ENCODE data around the gene CLIC3. TPM values are rescaled to one million over a fixed set of nuclear protein-coding genes. Genes with fewer than 3 reads are reported as not detected.

The CLIC3 gene
- total and polyA plus RNA-seq, 5 donors from 2014 or later: 0.38 to 4.5 (median 2.2) TPM

DNA sequence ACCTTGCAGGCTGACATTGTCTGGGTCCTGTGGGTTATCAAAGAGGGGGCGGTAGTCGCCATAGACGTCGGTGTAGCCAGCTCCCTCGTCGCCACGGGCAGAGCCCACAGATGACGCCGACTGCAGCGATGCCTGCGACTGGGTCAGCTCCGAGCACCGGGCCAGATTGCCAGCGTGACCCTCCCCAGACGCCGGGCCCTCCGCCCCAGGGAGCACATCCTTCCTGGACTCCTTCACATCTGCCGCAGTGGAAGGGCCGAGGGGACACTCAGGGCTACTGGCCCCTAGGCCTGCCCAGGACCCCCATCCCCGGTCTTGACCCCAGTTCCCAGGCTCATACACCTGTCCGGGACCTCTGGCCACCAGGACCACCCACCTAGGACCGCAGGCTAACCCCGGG, 17.8 kb upstream of the CLIC3 start:
- ATAC-seq (ENCODE audit: low read depth in 2 of 2): no peak
- H3K36me3 Mint-ChIP-seq: peaks cover 4% of the 10 kb centered on the region

DNA sequence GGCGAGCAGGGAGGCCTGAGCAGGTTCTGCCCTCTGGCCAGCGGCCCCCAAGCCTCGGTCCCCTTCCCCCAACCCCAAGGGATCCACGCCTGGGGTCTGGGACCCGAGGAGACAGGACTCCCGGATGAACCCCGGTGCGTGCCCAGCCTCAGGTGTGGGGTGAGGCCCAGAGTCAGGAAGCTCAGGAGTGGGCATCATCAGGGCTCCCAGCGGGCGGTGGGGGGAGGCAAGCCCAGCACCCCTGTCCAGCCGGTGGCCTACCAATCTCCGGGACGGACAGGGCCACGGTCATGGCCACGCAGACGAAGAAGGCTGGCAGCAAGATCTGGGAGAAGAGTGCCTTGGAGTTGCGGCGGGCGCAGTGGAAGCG, 17.2 kb upstream of the CLIC3 start:
- DNase-seq (no peak), ATAC-seq (ENCODE audit: low read depth in 2 of 2) (no peak)
- no peaks in the 10 kb centered on the region for H3K4me1 ChIP-seq (ENCODE audit: control insufficient read depth, insufficient read depth, low read length, poor library complexity, severe bottlenecking)
- Mint-ChIP-seq H3K9me3 (peaks cover 0 to 2% (median 0%) of the 10 kb centered on the region in 7 donors), H3K4me3 (no peak overlapping the region), H3K4me1 (peaks cover 0 to under 1% (median 0%) of the 10 kb centered on the region in 4 donors), H3K27ac (no peak overlapping the region), H3K36me3 (peaks cover 4% of the 10 kb centered on the region), H3K27me3 (no peaks in the 10 kb centered on the region)
- no peaks in the 10 kb centered on the region for H3K27me3 ChIP-seq (ENCODE audit: control insufficient read depth, insufficient read depth, low read length)
- H3K27ac ChIP-seq (ENCODE audit: insufficient read depth, low read length, poor library complexity, severe bottlenecking): no peak overlapping the region
- no peaks in the 10 kb centered on the region for H3K9me3 ChIP-seq (ENCODE audit: control insufficient read depth in 2 of 2, low read length in 2 of 2)
- H3K36me3 ChIP-seq (ENCODE audit: control insufficient read depth, insufficient read depth, low read length): peaks cover 11% of the 10 kb centered on the region
- no peak overlapping the region for H3K4me3 ChIP-seq (ENCODE audit: low read depth, low read length)

More for the DNA sequence above, 17.8 kb upstream of the CLIC3 start:
- Histone ChIP-seq H3K9me3 (ENCODE audit: control insufficient read depth in 2 of 2, low read length in 2 of 2) (no peaks in the 10 kb centered on the region), H3K4me1 (ENCODE audit: control insufficient read depth, insufficient read depth, low read length, poor library complexity, severe bottlenecking) (no peaks in the 10 kb centered on the region), H3K36me3 (ENCODE audit: control insufficient read depth, insufficient read depth, low read length) (peaks cover 11% of the 10 kb centered on the region), H3K27ac (ENCODE audit: insufficient read depth, low read length, poor library complexity, severe bottlenecking) (no peak overlapping the region), H3K4me3 (ENCODE audit: low read depth, low read length) (no peak overlapping the region), H3K27me3 (ENCODE audit: control insufficient read depth, insufficient read depth, low read length) (no peaks in the 10 kb centered on the region)
- Mint-ChIP-seq H3K9me3 (peaks cover 0 to 2% (median 0%) of the 10 kb centered on the region in 7 donors), H3K27me3 (no peaks in the 10 kb centered on the region), H3K4me3 (no peak overlapping the region), H3K4me1 (peaks cover 0 to 2% (median 0%) of the 10 kb centered on the region in 4 donors), H3K27ac (no peak overlapping the region)
- no peak for DNase-seq

GRCh38 chr9:137012694-137013570, 16.6 kb upstream of the CLIC3 start:
- H3K4me1 Mint-ChIP-seq: no peaks in the 10 kb centered on the region
- peaks cover 0 to 2% (median 0%) of the 10 kb centered on the region in 7 donors for H3K9me3 Mint-ChIP-seq
- no peaks in the 10 kb centered on the region for H3K4me1 ChIP-seq (ENCODE audit: control insufficient read depth, insufficient read depth, low read length, poor library complexity, severe bottlenecking)
- no peak overlapping the region for H3K4me3 ChIP-seq (ENCODE audit: low read depth, low read length)
- no peak overlapping the region for H3K27ac ChIP-seq (ENCODE audit: insufficient read depth, low read length, poor library complexity, severe bottlenecking)
- H3K27me3 Mint-ChIP-seq: no peaks in the 10 kb centered on the region
- no peak for DNase-seq
- H3K4me3 Mint-ChIP-seq: no peak overlapping the region
- H3K36me3 ChIP-seq (ENCODE audit: control insufficient read depth, insufficient read depth, low read length): peaks cover 11% of the 10 kb centered on the region
- ATAC-seq (ENCODE audit: low read depth in 2 of 2): no peak
- H3K36me3 Mint-ChIP-seq: peaks cover 4% of the 10 kb centered on the region
- H3K27me3 ChIP-seq (ENCODE audit: control insufficient read depth, insufficient read depth, low read length): no peaks in the 10 kb centered on the region
- no peaks in the 10 kb centered on the region for H3K9me3 ChIP-seq (ENCODE audit: control insufficient read depth in 2 of 2, low read length in 2 of 2)
- H3K27ac Mint-ChIP-seq: no peak overlapping the region

DNA sequence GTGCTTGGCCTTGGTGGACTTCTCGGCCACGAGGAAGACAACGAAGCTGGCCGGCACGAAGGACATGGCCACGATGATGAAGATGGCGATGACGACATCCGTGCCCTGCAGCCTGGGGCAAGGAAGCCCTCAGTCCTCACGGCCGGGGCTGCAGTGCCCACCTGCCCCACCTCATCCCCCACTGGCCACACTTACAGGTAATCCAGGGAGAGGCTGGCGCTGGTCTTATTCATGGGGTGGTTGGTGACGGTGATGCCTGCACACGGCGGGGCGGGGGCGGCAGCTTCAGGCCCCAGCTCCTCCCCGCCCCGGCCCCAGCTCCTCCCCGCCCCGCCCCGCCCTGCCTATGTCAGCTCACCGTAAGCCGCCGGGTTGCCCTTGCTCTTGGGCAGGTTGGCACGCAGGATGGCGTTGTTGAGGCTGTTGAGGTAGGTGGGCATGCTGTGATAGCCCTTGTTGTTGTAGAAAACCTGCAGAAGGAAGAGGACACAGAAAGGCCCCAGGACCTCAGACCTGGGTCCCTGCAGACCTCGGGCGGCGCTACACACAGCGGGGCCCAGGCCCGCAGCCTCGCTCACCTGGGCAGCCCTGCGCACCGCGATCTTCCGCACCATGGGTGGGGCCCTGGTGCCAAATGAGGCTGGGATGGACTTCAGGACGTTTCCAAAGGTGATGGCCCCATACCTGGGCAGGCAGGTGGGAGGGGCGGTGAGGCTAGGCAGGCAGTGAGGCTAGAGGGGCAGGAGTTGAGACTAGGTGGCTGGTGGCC, 15.7 kb upstream of the CLIC3 start:
- Mint-ChIP-seq H3K27me3 (no peaks in the 10 kb centered on the region), H3K36me3 (peaks cover 4% of the 10 kb centered on the region), H3K4me3 (no peak overlapping the region), H3K4me1 (no peaks in the 10 kb centered on the region), H3K27ac (no peak overlapping the region), H3K9me3 (peaks cover 0 to 2% (median 0%) of the 10 kb centered on the region in 7 donors)
- Histone ChIP-seq H3K27ac (ENCODE audit: insufficient read depth, low read length, poor library complexity, severe bottlenecking) (no peak overlapping the region), H3K4me3 (ENCODE audit: low read depth, low read length) (no peak overlapping the region), H3K9me3 (ENCODE audit: control insufficient read depth in 2 of 2, low read length in 2 of 2) (no peaks in the 10 kb centered on the region), H3K4me1 (ENCODE audit: control insufficient read depth, insufficient read depth, low read length, poor library complexity, severe bottlenecking) (no peaks in the 10 kb centered on the region), H3K27me3 (ENCODE audit: control insufficient read depth, insufficient read depth, low read length) (no peaks in the 10 kb centered on the region), H3K36me3 (ENCODE audit: control insufficient read depth, insufficient read depth, low read length) (peaks cover 11% of the 10 kb centered on the region)
- DNase-seq: no peak
- ATAC-seq (ENCODE audit: low read depth in 2 of 2): no peak

DNA sequence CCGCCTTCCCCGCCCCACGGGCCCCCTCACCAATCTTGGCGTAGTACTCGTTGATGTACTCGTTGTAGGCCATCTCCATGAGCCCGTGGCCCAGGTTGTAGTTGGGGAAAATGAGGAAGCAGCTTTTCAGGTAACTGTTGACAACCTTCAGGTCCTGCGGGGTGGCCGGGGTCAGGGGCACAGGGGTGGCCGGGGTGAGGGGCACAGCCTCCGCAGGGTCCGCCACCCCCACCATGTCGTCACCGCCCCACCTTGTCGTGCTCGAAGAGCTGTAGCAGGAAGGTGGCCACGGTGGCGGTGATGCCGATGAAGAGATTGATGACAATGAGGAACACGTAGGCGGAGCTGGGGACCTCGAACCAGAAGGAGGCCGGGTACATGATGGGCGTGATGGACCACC, 14.8 kb upstream of the CLIC3 start:
- Histone ChIP-seq H3K4me3 (ENCODE audit: low read depth, low read length) (no peak overlapping the region), H3K9me3 (ENCODE audit: control insufficient read depth in 2 of 2, low read length in 2 of 2) (no peaks in the 10 kb centered on the region), H3K4me1 (ENCODE audit: control insufficient read depth, insufficient read depth, low read length, poor library complexity, severe bottlenecking) (no peaks in the 10 kb centered on the region), H3K27ac (ENCODE audit: insufficient read depth, low read length, poor library complexity, severe bottlenecking) (no peak overlapping the region), H3K36me3 (ENCODE audit: control insufficient read depth, insufficient read depth, low read length) (peaks cover 9% of the 10 kb centered on the region), H3K27me3 (ENCODE audit: control insufficient read depth, insufficient read depth, low read length) (no peaks in the 10 kb centered on the region)
- ATAC-seq (ENCODE audit: low read depth in 2 of 2) (no peak), DNase-seq (no peak)
- H3K4me1 Mint-ChIP-seq: no peaks in the 10 kb centered on the region
- H3K9me3 Mint-ChIP-seq: no peaks in the 10 kb centered on the region
- no peaks in the 10 kb centered on the region for H3K36me3 Mint-ChIP-seq
- H3K27ac Mint-ChIP-seq: no peak overlapping the region
- H3K27me3 Mint-ChIP-seq: no peaks in the 10 kb centered on the region
- no peak overlapping the region for H3K4me3 Mint-ChIP-seq

GRCh38 chr9:137009938-137010732, 13.8 kb upstream of the CLIC3 start:
- Histone ChIP-seq H3K27me3 (ENCODE audit: control insufficient read depth, insufficient read depth, low read length) (no peaks in the 10 kb centered on the region), H3K4me3 (ENCODE audit: low read depth, low read length) (no peak overlapping the region), H3K9me3 (ENCODE audit: control insufficient read depth in 2 of 2, low read length in 2 of 2) (no peaks in the 10 kb centered on the region), H3K4me1 (ENCODE audit: control insufficient read depth, insufficient read depth, low read length, poor library complexity, severe bottlenecking) (no peaks in the 10 kb centered on the region), H3K27ac (ENCODE audit: insufficient read depth, low read length, poor library complexity, severe bottlenecking) (no peak overlapping the region), H3K36me3 (ENCODE audit: control insufficient read depth, insufficient read depth, low read length) (peaks cover 2% of the 10 kb centered on the region)
- DNase-seq (no peak), ATAC-seq (ENCODE audit: low read depth in 2 of 2) (no peak)
- Mint-ChIP-seq H3K9me3 (no peaks in the 10 kb centered on the region), H3K27ac (no peak overlapping the region), H3K4me3 (no peak overlapping the region), H3K4me1 (no peaks in the 10 kb centered on the region), H3K36me3 (no peaks in the 10 kb centered on the region), H3K27me3 (no peaks in the 10 kb centered on the region)

- Histone ChIP-seq H3K27me3 (ENCODE audit: control insufficient read depth, insufficient read depth, low read length) (no peaks in the 10 kb centered on the region), H3K27ac (ENCODE audit: insufficient read depth, low read length, poor library complexity, severe bottlenecking) (no peak overlapping the region), H3K9me3 (ENCODE audit: control insufficient read depth in 2 of 2, low read length in 2 of 2) (no peaks in the 10 kb centered on the region), H3K36me3 (ENCODE audit: control insufficient read depth, insufficient read depth, low read length) (peaks cover 2% of the 10 kb centered on the region), H3K4me1 (ENCODE audit: control insufficient read depth, insufficient read depth, low read length, poor library complexity, severe bottlenecking) (no peaks in the 10 kb centered on the region), H3K4me3 (ENCODE audit: low read depth, low read length) (no peak overlapping the region)
- DNase-seq: no peak
- H3K4me1 Mint-ChIP-seq: peaks cover 0 to 4% (median 0%) of the 10 kb centered on the region in 4 donors
- H3K36me3 Mint-ChIP-seq: no peaks in the 10 kb centered on the region
- H3K27me3 Mint-ChIP-seq: no peaks in the 10 kb centered on the region
- no peak overlapping the region for H3K27ac Mint-ChIP-seq
- no peaks in the 10 kb centered on the region for H3K9me3 Mint-ChIP-seq
- ATAC-seq (ENCODE audit: low read depth in 2 of 2): no peak
- H3K4me3 Mint-ChIP-seq: no peak overlapping the region
Measured at GRCh38 chr9:137009217-137009616, 12.8 kb upstream of the CLIC3 start.

All from CD4-positive, CD25-positive, alpha-beta regulatory T cell (primary cell).